SK-N-SH treated with all-trans-retinoic acid at 6 μM for 48 hours (cell line): ENCODE data around the gene MAP3K15.

ENCODE experiments used
- ATAC-seq: fragments of 200-7000 bp; cut with Tn5 transposase; 3 replicates; pipeline ENCODE4 v1.9.1; 2020; ENCODE audit warnings: mild to moderate bottlenecking, moderate library complexity
- ARNTL ChIP-seq: fragments of 450-650 bp; formaldehyde crosslinking; IDR thresholded peaks from 2 replicates; pipeline ENCODE4 v1.5.0; 2020; ENCODE audit warnings: low read depth, mild to moderate bottlenecking, moderate library complexity, borderline replicate concordance
- BACH2 ChIP-seq: fragments of 250-450 bp; sonication (Bioruptor Pico); IDR thresholded peaks from 2 replicates; pipeline ENCODE4 v1.9.0; 2021; ENCODE audit warnings: mild to moderate bottlenecking, borderline replicate concordance
- CSDC2 ChIP-seq: fragments of 250-450 bp; sonication (Bioruptor Pico); IDR thresholded peaks from 2 replicates; pipeline ENCODE4 v1.5.0; 2020; ENCODE audit warnings: mild to moderate bottlenecking, moderate library complexity
- ESRRG ChIP-seq: fragments of 250-450 bp; sonication (Bioruptor Pico); IDR thresholded peaks from 2 replicates; pipeline ENCODE4 v1.6.1; 2021; ENCODE audit warnings: mild to moderate bottlenecking
- GLIS3 ChIP-seq: fragments of 250-450 bp; sonication (Bioruptor Pico); IDR thresholded peaks from 2 replicates; pipeline ENCODE4 v1.5.0; 2020; ENCODE audit warnings: mild to moderate bottlenecking, moderate library complexity
- RARB ChIP-seq: fragments of 250-450 bp; sonication (Bioruptor Pico); IDR thresholded peaks from 2 replicates; pipeline ENCODE4 v1.8.0; 2021; ENCODE audit warnings: mild to moderate bottlenecking, moderate library complexity
- SNAI2 ChIP-seq: fragments of 250-450 bp; sonication (Bioruptor Pico); IDR thresholded peaks from 2 replicates; pipeline ENCODE4 v1.5.0; 2020; ENCODE audit warnings: mild to moderate bottlenecking, moderate library complexity
- TCF4 ChIP-seq: fragments of 250-450 bp; sonication (Bioruptor Pico); IDR thresholded peaks from 2 replicates; pipeline ENCODE4 v1.8.0; 2021; ENCODE audit warnings: mild to moderate bottlenecking, moderate library complexity, borderline replicate concordance
- TOX ChIP-seq: fragments of 250-450 bp; sonication (Bioruptor Pico); IDR thresholded peaks from 2 replicates; pipeline ENCODE4 v1.8.0; 2021; ENCODE audit warnings: mild to moderate bottlenecking, moderate library complexity, borderline replicate concordance
- ZC3H10 ChIP-seq: fragments of 250-450 bp; sonication (Bioruptor Pico); IDR thresholded peaks from 2 replicates; pipeline ENCODE4 v1.5.1; 2021; ENCODE audit warnings: mild to moderate bottlenecking, moderate library complexity
- ZFP30 ChIP-seq: fragments of 450-650 bp; formaldehyde crosslinking; IDR thresholded peaks from 2 replicates; pipeline ENCODE4 v1.5.0; 2022; ENCODE audit warnings: mild to moderate bottlenecking, moderate library complexity
- ZNF565 ChIP-seq: fragments of 450-650 bp; formaldehyde crosslinking; conservative IDR thresholded peaks from 2 replicates; pipeline ENCODE4 v1.5.0; 2020; ENCODE audit warnings: low read depth, mild to moderate bottlenecking, moderate library complexity
- ZNF70 ChIP-seq: fragments of 450-650 bp; formaldehyde crosslinking; IDR thresholded peaks from 2 replicates; pipeline ENCODE4 v1.5.0; 2020; ENCODE audit warnings: mild to moderate bottlenecking, moderate library complexity
- ZNF8 ChIP-seq: fragments of 450-650 bp; formaldehyde crosslinking; IDR thresholded peaks from 2 replicates; pipeline ENCODE4 v1.5.0; 2020; ENCODE audit warnings: mild to moderate bottlenecking, moderate library complexity
- TF ChIP-seq, protein P1 (sequence below): fragments of 250-450 bp; sonication (Bioruptor Pico); IDR thresholded peaks from 2 replicates; pipeline ENCODE4 v1.5.1; 2020; ENCODE audit warnings: low read depth, mild to moderate bottlenecking, moderate library complexity
- TF ChIP-seq, protein P2 (sequence below): fragments of 250-450 bp; sonication (Bioruptor Pico); IDR thresholded peaks from 2 replicates; pipeline ENCODE4 v1.8.0; 2021; ENCODE audit warnings: low read depth, mild to moderate bottlenecking, moderate library complexity, borderline replicate concordance
- TF ChIP-seq, protein P3 (sequence below): fragments of 250-450 bp; sonication (Bioruptor Pico); IDR thresholded peaks from 2 replicates; pipeline ENCODE4 v1.8.0; 2020; ENCODE audit warnings: mild to moderate bottlenecking, moderate library complexity, borderline replicate concordance
- TF ChIP-seq, protein P4 (sequence below): fragments of 250-450 bp; sonication (Bioruptor Pico); IDR thresholded peaks from 2 replicates; pipeline ENCODE4 v1.5.0; 2020; ENCODE audit warnings: mild to moderate bottlenecking, moderate library complexity
- TF ChIP-seq, protein P5 (sequence below): fragments of 250-450 bp; sonication (Bioruptor Pico); IDR thresholded peaks from 2 replicates; pipeline ENCODE4 v1.5.1; 2021; ENCODE audit warnings: mild to moderate bottlenecking, moderate library complexity

MAP3K15 gene

DNA sequence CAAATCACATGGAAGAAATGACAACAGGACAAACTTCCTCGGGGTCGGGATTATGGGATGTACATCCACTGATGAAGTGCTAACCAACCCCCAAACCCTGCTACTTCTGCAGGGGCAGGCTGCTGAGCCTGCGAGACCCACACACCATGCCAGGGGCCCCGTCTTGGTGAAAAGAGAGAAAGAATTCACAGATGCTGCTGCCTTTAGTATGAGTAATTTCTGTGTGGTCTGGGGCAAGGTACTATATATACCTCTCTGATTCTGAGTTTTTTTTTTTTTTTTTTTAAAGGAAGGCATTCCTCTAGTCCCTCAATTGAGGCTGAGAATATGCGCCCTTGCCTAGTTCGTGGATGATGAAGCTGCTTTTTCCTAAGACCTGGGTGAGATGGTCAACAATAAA, 146.7 kb downstream of the MAP3K15 start:
- no peak for ATAC-seq
- TF ChIP-seq, protein P1, sequence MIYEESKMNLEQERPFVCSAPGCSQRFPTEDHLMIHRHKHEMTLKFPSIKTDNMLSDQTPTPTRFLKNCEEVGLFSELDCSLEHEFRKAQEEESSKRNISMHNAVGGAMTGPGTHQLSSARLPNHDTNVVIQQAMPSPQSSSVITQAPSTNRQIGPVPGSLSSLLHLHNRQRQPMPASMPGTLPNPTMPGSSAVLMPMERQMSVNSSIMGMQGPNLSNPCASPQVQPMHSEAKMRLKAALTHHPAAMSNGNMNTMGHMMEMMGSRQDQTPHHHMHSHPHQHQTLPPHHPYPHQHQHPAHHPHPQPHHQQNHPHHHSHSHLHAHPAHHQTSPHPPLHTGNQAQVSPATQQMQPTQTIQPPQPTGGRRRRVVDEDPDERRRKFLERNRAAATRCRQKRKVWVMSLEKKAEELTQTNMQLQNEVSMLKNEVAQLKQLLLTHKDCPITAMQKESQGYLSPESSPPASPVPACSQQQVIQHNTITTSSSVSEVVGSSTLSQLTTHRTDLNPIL, result no peak
- TF ChIP-seq RARB (CRISPR knock-in tag) (no peak), GLIS3 (CRISPR knock-in tag) (no peak), ZNF565 (CRISPR knock-in tag) (no peak), TCF4 (CRISPR knock-in tag) (no peak), ZNF8 (CRISPR knock-in tag) (no peak), BACH2 (CRISPR knock-in tag) (no peak), ARNTL (CRISPR knock-in tag) (no peak), ESRRG (CRISPR knock-in tag) (no peak), TOX (CRISPR knock-in tag) (no peak), CSDC2 (CRISPR knock-in tag) (no peak), ZC3H10 (CRISPR knock-in tag) (no peak)
- TF ChIP-seq, protein P2, sequence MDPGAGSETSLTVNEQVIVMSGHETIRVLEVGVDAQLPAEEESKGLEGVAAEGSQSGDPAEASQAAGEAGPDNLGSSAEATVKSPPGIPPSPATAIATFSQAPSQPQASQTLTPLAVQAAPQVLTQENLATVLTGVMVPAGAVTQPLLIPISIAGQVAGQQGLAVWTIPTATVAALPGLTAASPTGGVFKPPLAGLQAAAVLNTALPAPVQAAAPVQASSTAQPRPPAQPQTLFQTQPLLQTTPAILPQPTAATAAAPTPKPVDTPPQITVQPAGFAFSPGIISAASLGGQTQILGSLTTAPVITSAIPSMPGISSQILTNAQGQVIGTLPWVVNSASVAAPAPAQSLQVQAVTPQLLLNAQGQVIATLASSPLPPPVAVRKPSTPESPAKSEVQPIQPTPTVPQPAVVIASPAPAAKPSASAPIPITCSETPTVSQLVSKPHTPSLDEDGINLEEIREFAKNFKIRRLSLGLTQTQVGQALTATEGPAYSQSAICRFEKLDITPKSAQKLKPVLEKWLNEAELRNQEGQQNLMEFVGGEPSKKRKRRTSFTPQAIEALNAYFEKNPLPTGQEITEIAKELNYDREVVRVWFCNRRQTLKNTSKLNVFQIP, result no peak
- TF ChIP-seq, protein P3, sequence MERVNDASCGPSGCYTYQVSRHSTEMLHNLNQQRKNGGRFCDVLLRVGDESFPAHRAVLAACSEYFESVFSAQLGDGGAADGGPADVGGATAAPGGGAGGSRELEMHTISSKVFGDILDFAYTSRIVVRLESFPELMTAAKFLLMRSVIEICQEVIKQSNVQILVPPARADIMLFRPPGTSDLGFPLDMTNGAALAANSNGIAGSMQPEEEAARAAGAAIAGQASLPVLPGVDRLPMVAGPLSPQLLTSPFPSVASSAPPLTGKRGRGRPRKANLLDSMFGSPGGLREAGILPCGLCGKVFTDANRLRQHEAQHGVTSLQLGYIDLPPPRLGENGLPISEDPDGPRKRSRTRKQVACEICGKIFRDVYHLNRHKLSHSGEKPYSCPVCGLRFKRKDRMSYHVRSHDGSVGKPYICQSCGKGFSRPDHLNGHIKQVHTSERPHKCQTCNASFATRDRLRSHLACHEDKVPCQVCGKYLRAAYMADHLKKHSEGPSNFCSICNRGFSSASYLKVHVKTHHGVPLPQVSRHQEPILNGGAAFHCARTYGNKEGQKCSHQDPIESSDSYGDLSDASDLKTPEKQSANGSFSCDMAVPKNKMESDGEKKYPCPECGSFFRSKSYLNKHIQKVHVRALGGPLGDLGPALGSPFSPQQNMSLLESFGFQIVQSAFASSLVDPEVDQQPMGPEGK (CRISPR knock-in tag), result no peak
- TF ChIP-seq, protein P4, sequence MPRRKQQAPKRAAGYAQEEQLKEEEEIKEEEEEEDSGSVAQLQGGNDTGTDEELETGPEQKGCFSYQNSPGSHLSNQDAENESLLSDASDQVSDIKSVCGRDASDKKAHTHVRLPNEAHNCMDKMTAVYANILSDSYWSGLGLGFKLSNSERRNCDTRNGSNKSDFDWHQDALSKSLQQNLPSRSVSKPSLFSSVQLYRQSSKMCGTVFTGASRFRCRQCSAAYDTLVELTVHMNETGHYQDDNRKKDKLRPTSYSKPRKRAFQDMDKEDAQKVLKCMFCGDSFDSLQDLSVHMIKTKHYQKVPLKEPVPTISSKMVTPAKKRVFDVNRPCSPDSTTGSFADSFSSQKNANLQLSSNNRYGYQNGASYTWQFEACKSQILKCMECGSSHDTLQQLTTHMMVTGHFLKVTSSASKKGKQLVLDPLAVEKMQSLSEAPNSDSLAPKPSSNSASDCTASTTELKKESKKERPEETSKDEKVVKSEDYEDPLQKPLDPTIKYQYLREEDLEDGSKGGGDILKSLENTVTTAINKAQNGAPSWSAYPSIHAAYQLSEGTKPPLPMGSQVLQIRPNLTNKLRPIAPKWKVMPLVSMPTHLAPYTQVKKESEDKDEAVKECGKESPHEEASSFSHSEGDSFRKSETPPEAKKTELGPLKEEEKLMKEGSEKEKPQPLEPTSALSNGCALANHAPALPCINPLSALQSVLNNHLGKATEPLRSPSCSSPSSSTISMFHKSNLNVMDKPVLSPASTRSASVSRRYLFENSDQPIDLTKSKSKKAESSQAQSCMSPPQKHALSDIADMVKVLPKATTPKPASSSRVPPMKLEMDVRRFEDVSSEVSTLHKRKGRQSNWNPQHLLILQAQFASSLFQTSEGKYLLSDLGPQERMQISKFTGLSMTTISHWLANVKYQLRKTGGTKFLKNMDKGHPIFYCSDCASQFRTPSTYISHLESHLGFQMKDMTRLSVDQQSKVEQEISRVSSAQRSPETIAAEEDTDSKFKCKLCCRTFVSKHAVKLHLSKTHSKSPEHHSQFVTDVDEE (CRISPR knock-in tag), result no peak
- TF ChIP-seq, protein P5, sequence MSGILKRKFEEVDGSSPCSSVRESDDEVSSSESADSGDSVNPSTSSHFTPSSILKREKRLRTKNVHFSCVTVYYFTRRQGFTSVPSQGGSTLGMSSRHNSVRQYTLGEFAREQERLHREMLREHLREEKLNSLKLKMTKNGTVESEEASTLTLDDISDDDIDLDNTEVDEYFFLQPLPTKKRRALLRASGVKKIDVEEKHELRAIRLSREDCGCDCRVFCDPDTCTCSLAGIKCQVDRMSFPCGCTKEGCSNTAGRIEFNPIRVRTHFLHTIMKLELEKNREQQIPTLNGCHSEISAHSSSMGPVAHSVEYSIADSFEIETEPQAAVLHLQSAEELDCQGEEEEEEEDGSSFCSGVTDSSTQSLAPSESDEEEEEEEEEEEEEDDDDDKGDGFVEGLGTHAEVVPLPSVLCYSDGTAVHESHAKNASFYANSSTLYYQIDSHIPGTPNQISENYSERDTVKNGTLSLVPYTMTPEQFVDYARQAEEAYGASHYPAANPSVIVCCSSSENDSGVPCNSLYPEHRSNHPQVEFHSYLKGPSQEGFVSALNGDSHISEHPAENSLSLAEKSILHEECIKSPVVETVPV, result no peak

DNA sequence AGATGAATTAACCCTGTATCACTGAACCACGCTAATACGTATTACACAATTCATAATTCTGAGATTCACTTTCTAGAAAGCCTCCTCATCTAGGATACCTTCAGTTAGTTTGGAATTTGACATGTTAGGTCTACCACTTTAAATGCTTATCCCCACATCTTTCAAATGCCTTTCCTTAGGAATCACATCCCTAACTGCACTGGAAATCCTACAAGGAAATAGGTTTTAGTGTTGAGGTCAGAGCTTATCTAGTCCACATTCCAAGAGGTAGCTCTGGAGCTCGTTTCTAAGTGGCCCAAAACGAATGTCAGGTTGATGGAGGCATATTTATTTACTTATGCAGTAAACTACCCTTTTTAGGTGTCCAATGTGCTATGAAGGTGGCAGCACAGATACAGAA, 153.6 kb downstream of the MAP3K15 start:
- TF ChIP-seq, protein P2, result no peak
- TF ChIP-seq ZC3H10 (CRISPR knock-in tag), result no peak
- no peak for TF ChIP-seq BACH2 (CRISPR knock-in tag)
- TF ChIP-seq, protein P1, result no peak
- TF ChIP-seq GLIS3 (CRISPR knock-in tag), result no peak
- no peak for TF ChIP-seq TCF4 (CRISPR knock-in tag)
- TF ChIP-seq ZFP30 (CRISPR knock-in tag), result no peak
- TF ChIP-seq, protein P3 (CRISPR knock-in tag), result no peak
- no peak for TF ChIP-seq RARB (CRISPR knock-in tag)
- no peak for TF ChIP-seq ZNF565 (CRISPR knock-in tag)
- TF ChIP-seq SNAI2, result no peak
- no peak for TF ChIP-seq ZNF70 (CRISPR knock-in tag)
- no peak for ATAC-seq
